COLO668 (cell line): ENCODE measurements around the gene DIO3.

Source experiments
- DNase-seq: peaks from one replicate; lab custom pipeline; 2025; ENCODE audit not compliant: unreplicated experiment; lab: John Stamatoyannopoulos, UW

The DIO3 gene

GRCh38 chr14:101579372-101580080 is 18.2 kb downstream of the DIO3 start:
- DNase-seq, result no peak

- DNase-seq, result no peak
Observed at GRCh38 chr14:101581806-101582205, 20.5 kb downstream of the DIO3 start.

GRCh38 chr14:101582294-101582693 is 21.0 kb downstream of the DIO3 start:
- no peak for DNase-seq

- no peak for DNase-seq
Observed at GRCh38 chr14:101583006-101583714, 21.9 kb downstream of the DIO3 start.

- no peak for DNase-seq
Observed at GRCh38 chr14:101583715-101584054, 22.4 kb downstream of the DIO3 start.

- no peak for DNase-seq
Observed at GRCh38 chr14:101584055-101584859, 23.0 kb downstream of the DIO3 start.

GRCh38 chr14:101585211-101585610 is 23.9 kb downstream of the DIO3 start:
- no peak for DNase-seq

- DNase-seq, result no peak
Observed at GRCh38 chr14:101586531-101587430, 25.5 kb downstream of the DIO3 start.

GRCh38 chr14:101587441-101587911 is 26.2 kb downstream of the DIO3 start:
- no peak for DNase-seq

GRCh38 chr14:101588286-101588975 is 27.1 kb downstream of the DIO3 start:
- no peak for DNase-seq

- no peak for DNase-seq
Observed at GRCh38 chr14:101588990-101589389, 27.7 kb downstream of the DIO3 start.

GRCh38 chr14:101589486-101590015 is 28.3 kb downstream of the DIO3 start:
- no peak for DNase-seq

- no peak for DNase-seq
Observed at GRCh38 chr14:101590062-101590461, 28.8 kb downstream of the DIO3 start.

- DNase-seq, result no peak
Observed at GRCh38 chr14:101590616-101591015, 29.3 kb downstream of the DIO3 start.

- no peak for DNase-seq
Observed at GRCh38 chr14:101591121-101591520, 29.8 kb downstream of the DIO3 start.

- no peak for DNase-seq
Observed at GRCh38 chr14:101591582-101591981, 30.3 kb downstream of the DIO3 start.

GRCh38 chr14:101593411-101594238 is 32.3 kb downstream of the DIO3 start:
- no peak for DNase-seq

GRCh38 chr14:101594511-101595148 is 33.3 kb downstream of the DIO3 start:
- DNase-seq, result no peak

GRCh38 chr14:101595349-101595748 is 34.1 kb downstream of the DIO3 start:
- DNase-seq, result no peak
